Measurements from ENCODE around the gene HAUS3. TPM values are rescaled to one million over a fixed set of nuclear protein-coding genes. Genes with fewer than 3 reads are reported as not detected.

Gene HAUS3
- total RNA-seq, 3 donors from 2014 or later: 20.6 to 24.1 (median 22.5) TPM

DNA sequence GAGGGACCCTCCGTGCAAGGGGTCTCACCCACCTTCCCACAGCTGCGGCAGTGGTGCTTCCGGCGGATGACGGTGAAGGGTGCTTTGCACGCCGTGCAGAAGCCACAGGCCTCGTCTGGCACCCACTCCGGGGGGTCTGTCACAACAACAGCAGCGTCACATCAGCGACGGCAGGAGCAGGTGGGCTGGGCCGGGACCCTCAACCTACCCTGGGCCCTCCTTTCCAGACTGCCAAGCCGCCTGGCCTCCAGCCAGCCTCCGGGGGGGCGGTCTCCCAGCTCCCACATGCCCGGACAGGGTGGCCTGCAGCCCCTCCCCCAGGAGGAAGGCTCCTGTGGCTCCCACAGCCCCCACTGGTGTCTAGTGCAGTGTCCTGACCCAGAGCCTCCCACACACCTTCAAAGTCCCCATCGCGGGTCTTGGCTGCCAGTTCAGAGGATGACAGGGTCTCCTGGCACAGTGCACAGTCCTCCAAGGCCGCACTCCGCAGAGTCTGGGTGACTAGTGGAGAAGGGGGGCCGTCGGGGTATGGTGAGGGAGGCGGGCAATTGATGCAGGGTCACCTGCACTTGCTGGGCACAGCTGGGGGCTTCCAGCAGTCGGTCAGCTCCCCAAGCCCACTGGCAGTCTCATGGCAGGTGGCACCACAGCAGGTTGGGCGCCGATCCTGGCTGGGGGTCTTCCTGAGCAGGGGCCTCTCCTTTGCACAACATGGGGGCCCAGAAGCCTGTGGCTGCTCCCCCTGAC lies 29.5 kb upstream of the HAUS3 start:
- no peak for ATAC-seq
- Mint-ChIP-seq H3K36me3 (ENCODE audit: insufficient read depth) (no peaks in the 10 kb centered on the region), H3K27me3 (ENCODE audit: low read depth) (no peaks in the 10 kb centered on the region), H3K9me3 (no peaks in the 10 kb centered on the region), H3K4me1 (ENCODE audit: low read depth) (no peaks in the 10 kb centered on the region), H3K4me3 (no peak overlapping the region)
- DNase-seq: no peak

DNA sequence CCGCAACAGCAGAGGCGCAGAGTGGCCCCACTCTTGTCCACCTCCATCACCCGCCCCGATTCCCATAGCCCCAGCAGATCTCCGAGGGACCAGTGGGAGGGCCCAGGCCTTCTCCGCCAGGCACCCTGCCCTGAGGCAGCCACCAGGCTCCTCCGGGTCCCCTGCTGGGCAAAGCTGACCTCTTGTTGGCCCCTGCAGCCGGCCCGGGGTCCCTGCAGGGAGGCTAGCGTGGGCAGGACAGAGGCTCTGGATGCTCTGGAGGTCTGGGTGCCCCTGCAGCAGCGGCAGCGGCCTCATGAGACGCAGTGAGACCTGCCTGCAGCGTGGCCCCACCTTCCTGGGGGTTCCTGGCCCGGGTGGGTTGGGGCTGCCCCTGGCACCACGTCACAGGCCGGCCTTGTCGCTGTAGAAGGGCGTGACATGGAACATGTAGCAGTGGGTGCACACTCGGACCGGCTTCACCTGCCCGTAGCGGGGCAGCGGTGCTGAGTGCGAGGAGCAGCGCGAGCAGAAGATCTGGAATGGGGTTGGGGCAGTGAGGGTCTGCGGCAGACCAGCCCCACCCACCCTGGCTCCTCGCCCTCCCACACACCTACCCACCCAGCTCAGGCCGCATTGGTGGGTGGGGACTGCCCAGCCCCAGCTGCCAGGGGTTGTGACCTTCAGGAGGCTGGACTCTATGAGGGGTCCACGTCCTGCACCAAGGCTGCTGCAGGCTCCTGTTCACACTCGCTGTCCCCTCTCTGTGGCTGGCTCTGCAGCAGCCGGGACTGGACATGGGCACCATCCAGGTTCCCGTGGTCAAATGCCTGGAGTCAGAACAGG lies 28.6 kb upstream of the HAUS3 start:
- ATAC-seq (no peak), DNase-seq (no peak)
- H3K9me3 Mint-ChIP-seq: no peaks in the 10 kb centered on the region
- no peaks in the 10 kb centered on the region for H3K36me3 Mint-ChIP-seq (ENCODE audit: insufficient read depth)
- H3K27me3 Mint-ChIP-seq (ENCODE audit: low read depth): no peaks in the 10 kb centered on the region
- H3K4me3 Mint-ChIP-seq: no peak overlapping the region
- no peaks in the 10 kb centered on the region for H3K4me1 Mint-ChIP-seq (ENCODE audit: low read depth)

DNA sequence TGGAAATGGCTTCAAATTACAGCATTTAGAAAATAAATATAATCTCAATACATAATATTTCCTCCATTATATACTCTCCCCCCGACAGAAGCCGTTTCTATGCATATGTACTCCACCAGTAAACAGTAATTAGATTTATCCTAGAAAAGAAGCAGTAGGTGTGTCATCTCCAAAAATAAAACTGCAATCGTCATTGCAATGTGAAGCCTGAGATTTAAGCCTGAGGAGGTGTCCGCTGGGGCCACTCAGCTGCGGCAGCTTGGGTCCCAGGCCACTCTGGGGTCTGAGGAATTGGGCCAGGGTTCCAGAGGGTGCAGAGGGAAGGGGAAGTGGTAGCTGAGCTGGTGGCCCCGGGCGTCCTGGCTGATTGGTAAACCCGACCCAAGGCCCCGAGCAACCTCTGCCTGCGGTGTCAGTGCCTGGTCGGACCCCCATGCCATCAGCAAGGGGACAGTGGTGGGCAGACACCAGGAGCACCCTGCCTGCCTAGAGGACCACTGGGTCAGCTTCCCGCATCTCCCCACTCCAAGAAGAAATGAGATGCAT lies 27.8 kb upstream of the HAUS3 start:
- H3K4me1 Mint-ChIP-seq (ENCODE audit: low read depth): no peaks in the 10 kb centered on the region
- no peaks in the 10 kb centered on the region for H3K27me3 Mint-ChIP-seq (ENCODE audit: low read depth)
- H3K36me3 Mint-ChIP-seq (ENCODE audit: insufficient read depth): no peaks in the 10 kb centered on the region
- DNase-seq: no peak
- H3K9me3 Mint-ChIP-seq: no peaks in the 10 kb centered on the region
- H3K4me3 Mint-ChIP-seq: no peak overlapping the region
- no peak for ATAC-seq

DNA sequence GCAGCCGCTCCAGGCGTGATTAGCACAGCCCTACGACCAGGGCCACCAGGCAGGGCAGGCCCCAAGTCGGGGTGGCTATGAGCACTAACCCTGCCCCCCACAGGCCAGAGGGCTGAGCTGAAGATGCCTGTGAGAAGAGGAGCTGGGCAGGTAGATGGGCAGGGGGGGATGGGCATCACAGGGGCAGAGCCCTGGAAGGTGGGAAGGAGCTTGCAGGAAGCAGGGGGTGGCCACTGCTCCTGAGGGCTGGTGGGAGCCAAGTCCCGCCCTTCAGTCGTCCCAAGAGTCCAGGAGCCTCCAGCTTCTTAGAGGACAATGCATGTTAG lies 27.2 kb upstream of the HAUS3 start:
- Mint-ChIP-seq H3K27me3 (ENCODE audit: low read depth) (no peaks in the 10 kb centered on the region), H3K4me1 (ENCODE audit: low read depth) (no peaks in the 10 kb centered on the region), H3K9me3 (no peaks in the 10 kb centered on the region), H3K36me3 (ENCODE audit: insufficient read depth) (no peaks in the 10 kb centered on the region), H3K4me3 (no peak overlapping the region)
- DNase-seq (no peak), ATAC-seq (no peak)

DNA sequence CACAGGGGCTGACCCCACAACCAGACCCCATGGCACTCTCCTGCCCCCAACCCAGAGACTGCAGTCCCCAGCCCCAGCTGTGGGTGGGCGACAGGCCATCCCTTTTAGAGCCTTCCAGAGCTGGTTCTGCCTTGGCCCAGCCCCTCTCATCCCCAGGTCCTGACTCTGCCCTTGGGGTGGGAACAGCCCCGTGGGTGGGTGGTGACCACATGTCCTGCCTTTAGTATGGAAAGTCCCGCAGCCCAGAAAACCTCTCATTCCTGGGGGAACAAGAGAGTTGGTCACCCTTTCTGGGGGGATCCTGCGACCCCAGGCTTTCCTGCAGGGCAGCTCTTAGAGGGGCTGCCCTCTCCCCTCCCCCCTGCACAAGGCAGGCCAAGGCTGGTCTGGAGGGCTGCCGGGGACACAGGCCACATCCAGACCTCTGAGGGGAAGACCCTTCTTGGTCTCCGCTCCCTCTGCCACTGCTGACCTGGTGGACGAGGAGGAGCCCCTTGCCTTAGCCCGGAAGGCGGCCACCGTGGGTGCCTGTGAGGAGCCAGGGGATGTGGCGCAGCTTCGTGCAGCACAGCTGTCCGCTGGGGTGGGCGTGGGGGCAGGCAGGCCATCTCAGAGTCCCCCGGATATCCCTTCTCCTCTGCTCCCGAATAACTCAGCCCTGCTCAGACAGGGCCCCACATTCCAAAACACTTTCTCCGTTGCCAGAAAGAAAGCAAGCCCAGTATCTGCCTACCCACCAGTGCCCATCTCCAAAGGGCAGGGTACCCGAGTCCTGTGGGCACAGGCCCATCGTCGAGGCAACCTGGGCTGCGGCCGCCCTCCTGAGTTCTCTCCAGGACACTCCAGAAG lies 26.7 kb upstream of the HAUS3 start:
- H3K4me1 Mint-ChIP-seq (ENCODE audit: low read depth): no peaks in the 10 kb centered on the region
- DNase-seq (no peak), ATAC-seq (no peak)
- H3K27me3 Mint-ChIP-seq (ENCODE audit: low read depth): no peaks in the 10 kb centered on the region
- H3K4me3 Mint-ChIP-seq: no peak overlapping the region
- H3K9me3 Mint-ChIP-seq: no peaks in the 10 kb centered on the region
- H3K36me3 Mint-ChIP-seq (ENCODE audit: insufficient read depth): no peaks in the 10 kb centered on the region

DNA sequence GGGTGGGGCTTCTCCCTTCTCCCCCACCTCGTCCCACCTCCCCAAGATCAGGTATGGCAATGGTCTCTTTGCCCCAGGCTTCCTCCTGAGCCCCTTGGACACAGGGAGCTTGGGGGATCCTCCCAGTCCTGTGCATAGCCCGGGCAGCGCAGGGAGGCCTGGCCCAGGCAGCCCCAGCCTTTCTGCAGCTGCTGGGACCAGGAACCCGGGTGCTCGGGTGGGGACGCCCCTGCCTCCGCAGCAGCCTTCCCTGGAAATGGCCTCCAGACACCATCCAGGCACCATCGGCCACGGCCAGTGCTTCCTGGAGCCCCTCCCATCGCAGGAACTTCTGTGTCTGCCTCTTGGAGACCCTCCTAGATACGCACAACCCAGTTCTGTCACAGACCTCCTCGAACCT lies 25.9 kb upstream of the HAUS3 start:
- Mint-ChIP-seq H3K4me1 (ENCODE audit: low read depth) (peaks cover 3% of the 10 kb centered on the region), H3K4me3 (no peak overlapping the region), H3K36me3 (ENCODE audit: insufficient read depth) (no peaks in the 10 kb centered on the region), H3K9me3 (no peaks in the 10 kb centered on the region), H3K27me3 (ENCODE audit: low read depth) (no peaks in the 10 kb centered on the region)
- ATAC-seq (no peak), DNase-seq (no peak)

DNA sequence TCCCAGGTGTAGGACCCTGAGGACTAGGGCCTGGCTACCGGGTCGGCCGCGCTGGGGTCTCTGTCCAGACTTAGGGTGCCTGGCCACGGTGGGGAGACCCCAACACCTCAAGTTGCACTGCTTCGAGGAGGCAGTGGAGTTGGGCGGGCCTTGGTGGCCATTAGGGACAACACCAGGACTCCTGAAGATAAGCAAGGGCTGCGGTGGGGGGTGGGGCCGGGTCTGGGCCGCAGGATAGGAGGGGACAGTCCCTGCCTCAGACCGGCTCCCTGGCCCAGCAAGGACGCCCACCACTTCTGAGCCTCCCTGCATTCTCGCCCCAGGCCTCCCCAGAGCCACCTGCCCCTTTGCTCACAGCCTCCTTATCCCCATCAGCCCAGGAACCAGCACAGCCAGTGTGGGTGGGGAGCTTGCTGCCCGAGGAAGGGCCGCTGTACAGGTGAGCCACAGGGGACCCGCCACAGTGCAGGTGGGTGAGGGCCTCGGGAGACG lies 25.4 kb upstream of the HAUS3 start:
- no peak for ATAC-seq
- H3K4me1 Mint-ChIP-seq (ENCODE audit: low read depth): peaks cover 3% of the 10 kb centered on the region

DNA sequence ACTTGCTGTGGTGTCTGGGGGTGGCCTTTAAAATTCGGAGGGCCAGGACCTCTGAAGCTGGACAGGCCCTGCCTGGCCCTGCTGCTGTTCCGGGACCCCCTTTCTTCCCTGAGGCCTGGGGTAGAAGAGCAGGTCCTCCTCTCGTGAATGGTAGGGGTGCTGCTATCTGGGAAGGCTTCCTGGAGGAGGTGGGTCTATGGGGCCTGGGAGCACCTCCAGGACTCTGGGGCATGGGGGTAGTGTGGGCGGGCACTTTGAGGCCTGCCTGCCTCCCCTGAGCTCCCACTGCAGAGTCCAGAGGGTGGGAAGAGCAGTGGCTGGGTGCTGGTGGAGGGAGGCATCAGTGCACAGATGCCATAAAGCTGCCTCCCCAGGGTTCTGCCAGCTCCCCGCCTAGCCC lies 24.9 kb upstream of the HAUS3 start:
- DNase-seq (no peak), ATAC-seq (no peak)
- H3K27me3 Mint-ChIP-seq (ENCODE audit: low read depth): no peaks in the 10 kb centered on the region
- H3K4me1 Mint-ChIP-seq (ENCODE audit: low read depth): peaks cover 3% of the 10 kb centered on the region
- no peaks in the 10 kb centered on the region for H3K36me3 Mint-ChIP-seq (ENCODE audit: insufficient read depth)
- no peaks in the 10 kb centered on the region for H3K9me3 Mint-ChIP-seq
- no peak overlapping the region for H3K4me3 Mint-ChIP-seq

More for the DNA sequence above, 25.4 kb upstream of the HAUS3 start:
- Mint-ChIP-seq H3K9me3 (no peaks in the 10 kb centered on the region), H3K4me3 (no peak overlapping the region), H3K36me3 (ENCODE audit: insufficient read depth) (no peaks in the 10 kb centered on the region), H3K27me3 (ENCODE audit: low read depth) (no peaks in the 10 kb centered on the region)
- no peak for DNase-seq

DNA sequence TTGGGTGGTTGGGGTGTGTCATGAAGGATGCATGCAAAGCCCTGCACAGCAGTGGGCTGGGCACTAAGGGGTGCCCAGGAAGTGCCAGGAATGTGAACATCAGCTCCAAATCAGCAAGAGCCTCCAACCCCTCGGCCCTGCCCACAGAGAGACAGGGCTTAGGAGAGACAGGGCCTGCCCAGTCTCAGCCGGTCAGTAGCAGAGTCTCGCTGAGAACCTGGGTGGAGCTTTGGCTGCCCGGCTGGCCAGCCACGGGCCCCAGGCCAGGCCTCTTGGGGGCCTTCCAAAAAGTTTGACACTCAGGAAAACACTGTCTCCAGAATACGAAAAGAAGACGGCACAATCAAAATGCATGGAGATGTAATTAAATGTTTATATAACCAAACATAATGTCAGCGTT lies 24.3 kb upstream of the HAUS3 start:
- no peak for DNase-seq
- ATAC-seq: no peak
- Mint-ChIP-seq H3K27me3 (ENCODE audit: low read depth) (no peaks in the 10 kb centered on the region), H3K4me3 (no peak overlapping the region), H3K4me1 (ENCODE audit: low read depth) (peaks cover 3% of the 10 kb centered on the region), H3K36me3 (ENCODE audit: insufficient read depth) (no peaks in the 10 kb centered on the region), H3K9me3 (no peaks in the 10 kb centered on the region)

DNA sequence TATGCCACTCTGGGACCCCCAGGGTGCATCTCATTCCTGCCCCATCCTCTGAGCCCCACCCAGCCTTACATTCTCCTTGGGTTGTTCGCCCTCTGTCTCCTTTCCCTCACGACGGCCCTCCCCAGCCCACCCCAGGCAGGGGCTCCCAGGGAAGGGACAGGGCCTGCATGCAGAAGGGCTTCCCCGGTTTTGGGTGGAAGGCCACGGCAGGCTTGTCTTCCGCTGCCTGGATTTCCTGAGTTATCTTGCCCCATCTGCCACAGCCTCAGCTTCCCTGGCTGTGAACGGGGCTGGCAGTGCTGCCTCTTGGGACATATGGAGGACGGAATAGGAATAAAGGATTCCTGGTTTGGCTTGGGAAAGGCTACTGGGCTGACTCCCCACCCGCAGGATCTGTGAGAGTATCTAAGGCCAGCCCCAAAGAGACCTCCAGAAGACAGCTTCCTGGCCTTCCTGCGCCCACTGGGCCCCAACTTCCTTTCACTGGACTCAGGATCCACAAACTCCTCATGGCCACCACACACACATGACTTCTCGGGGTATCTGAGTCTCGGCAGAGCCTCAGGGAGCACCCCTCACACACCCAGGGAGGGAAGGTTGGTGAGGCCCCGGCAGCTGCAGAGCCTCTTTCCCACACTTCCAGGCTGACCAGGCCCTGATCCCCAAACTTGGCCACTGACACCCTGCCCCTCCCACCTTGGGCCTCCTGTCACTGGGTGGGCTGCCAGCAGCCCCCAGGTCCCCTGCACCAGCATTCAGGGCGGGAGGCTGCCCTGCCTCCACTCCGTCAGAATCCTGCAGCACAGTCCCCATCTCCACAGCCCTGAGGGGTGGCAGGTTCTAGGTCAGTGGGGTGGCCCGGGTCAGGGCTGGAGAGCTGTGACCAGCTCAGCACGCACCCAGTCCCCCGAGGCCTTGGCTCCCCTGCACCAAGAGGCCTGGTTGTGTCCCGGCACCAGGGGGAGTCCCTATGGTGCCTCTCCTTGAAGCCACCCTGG lies 23.5 kb upstream of the HAUS3 start:
- no peak for ATAC-seq
- DNase-seq: no peak
- peaks cover 3% of the 10 kb centered on the region for H3K4me1 Mint-ChIP-seq (ENCODE audit: low read depth)
- H3K9me3 Mint-ChIP-seq: no peaks in the 10 kb centered on the region
- H3K36me3 Mint-ChIP-seq (ENCODE audit: insufficient read depth): no peaks in the 10 kb centered on the region
- no peak overlapping the region for H3K4me3 Mint-ChIP-seq
- H3K27me3 Mint-ChIP-seq (ENCODE audit: low read depth): no peaks in the 10 kb centered on the region

DNA sequence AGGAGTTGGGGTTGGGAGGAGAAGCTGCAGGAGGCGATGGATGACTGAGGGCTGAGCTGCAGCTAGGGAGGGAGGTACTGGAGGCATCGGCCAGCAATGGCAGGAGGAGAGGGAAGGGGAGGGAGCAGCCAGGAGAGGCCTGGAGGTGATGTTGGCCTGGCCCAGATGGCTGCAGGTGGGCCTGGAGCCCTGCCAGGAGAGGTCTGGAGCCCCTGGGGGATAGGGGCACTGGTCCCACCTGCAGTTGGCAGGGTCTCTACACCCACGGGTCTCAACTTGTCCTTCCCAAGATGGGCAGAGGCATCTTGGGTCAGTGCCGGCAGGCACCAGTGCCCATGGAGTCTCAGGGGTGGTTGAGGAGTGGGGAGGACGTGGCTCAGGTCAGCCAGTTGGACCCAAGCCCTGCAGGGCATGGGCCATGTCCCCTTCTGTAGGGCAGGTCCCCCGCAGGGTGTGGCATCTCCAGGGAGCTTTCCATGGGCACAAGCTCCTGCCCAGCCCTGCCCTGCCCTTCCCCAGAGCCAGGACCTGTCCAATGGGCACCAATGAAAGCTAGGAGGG lies 22.6 kb upstream of the HAUS3 start:
- DNase-seq: no peak
- no peak for ATAC-seq
- Mint-ChIP-seq H3K9me3 (no peaks in the 10 kb centered on the region), H3K27me3 (ENCODE audit: low read depth) (no peaks in the 10 kb centered on the region), H3K4me1 (ENCODE audit: low read depth) (peaks cover 3% of the 10 kb centered on the region), H3K36me3 (ENCODE audit: insufficient read depth) (no peaks in the 10 kb centered on the region), H3K4me3 (no peak overlapping the region)

DNA sequence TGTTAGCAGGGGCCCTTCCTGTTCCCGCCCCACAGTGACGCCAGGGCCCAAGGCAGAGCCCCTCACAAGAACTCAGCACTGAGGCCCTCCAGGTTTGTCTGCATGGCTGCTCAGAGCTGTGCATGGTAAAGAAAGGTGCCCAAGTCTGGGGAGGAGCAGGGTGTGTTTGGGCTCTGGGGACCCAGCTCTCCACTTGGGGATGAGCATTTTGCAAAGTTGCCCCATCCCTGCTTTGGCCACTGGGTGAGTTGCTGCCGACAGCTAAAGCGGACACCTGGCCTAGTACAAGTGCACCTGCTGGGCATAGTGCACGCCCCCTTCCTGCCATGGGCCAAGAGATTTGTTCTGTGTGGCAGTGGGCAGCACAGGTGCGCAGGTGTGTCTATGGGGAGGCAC lies 22.0 kb upstream of the HAUS3 start:
- H3K9me3 Mint-ChIP-seq: no peaks in the 10 kb centered on the region
- H3K36me3 Mint-ChIP-seq (ENCODE audit: insufficient read depth): no peaks in the 10 kb centered on the region
- no peak overlapping the region for H3K4me3 Mint-ChIP-seq
- H3K4me1 Mint-ChIP-seq (ENCODE audit: low read depth): peaks cover 3% of the 10 kb centered on the region
- DNase-seq: no peak
- ATAC-seq: no peak
- no peaks in the 10 kb centered on the region for H3K27me3 Mint-ChIP-seq (ENCODE audit: low read depth)

DNA sequence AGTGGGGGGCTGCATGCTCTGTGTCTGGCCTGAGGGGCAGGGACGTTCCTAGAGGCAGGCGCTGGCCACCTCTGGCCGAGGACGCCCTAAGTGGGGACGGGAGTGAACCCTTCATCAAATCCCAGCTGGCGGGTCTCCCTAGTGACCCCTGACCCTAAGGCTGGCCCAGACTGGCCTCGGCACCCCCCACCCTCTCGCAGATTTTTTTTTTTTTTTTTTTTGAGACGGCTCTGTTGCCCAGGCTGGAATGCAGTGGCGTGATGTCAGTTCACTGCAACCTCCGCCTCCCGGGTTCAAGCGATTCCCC lies 21.0 kb upstream of the HAUS3 start:
- peak overlapping the region; percentile 65 for H3K4me3 Mint-ChIP-seq
- no peak for DNase-seq
- H3K27me3 Mint-ChIP-seq (ENCODE audit: low read depth): no peaks in the 10 kb centered on the region
- no peak for ATAC-seq
- peaks cover 3% of the 10 kb centered on the region for H3K4me1 Mint-ChIP-seq (ENCODE audit: low read depth)
- no peaks in the 10 kb centered on the region for H3K9me3 Mint-ChIP-seq
- no peaks in the 10 kb centered on the region for H3K36me3 Mint-ChIP-seq (ENCODE audit: insufficient read depth)

Measured in activated T-cell treated with anti-CD3 and anti-CD28 coated beads, Interleukin-2, amount 50 U/mL, for 4 hours (primary cell).